DOHH2 (cell line): ENCODE measurements around the gene MC2R.

ENCODE experiments used
- EZH2phosphoT487 ChIP-seq: fragments of 200-600 bp; sonication (generic); IDR thresholded peaks from 2 replicates; pipeline ENCODE4 v1.6.1; 2017; ENCODE audit warnings: borderline replicate concordance, mild to moderate bottlenecking, antibody characterized with exemption, low read length, moderate library complexity, mixed read lengths
- TF ChIP-seq, protein P1 (sequence below): fragments of 200-600 bp; sonication (generic); IDR thresholded peaks from one replicate; pipeline ENCODE4 v1.5.1; 2014; ENCODE audit warnings: antibody characterized with exemption, mild to moderate bottlenecking, low read depth, low read length; ENCODE audit not compliant: poor library complexity, severe bottlenecking

DNA sequence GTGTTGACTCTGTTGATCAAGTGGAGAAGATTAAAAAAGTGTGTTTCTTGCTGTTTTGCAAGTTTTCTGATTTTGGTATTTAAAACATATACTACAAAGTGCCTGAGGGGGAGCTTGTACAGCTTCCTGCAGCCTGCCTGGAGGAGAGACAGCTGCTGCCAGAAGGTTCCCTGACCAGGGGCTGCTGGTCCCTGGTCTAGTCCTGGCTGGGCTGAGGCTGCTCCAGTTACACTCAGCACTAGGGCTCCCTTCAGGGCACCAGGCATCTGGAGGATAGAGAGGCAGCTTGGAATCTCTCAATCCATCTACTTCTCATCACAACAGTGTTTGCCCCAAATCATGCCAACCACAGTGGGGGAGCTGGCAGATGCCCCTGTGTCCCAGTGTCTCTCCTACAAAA, 4.8 kb downstream of the MC2R start:
- TF ChIP-seq, protein P1, sequence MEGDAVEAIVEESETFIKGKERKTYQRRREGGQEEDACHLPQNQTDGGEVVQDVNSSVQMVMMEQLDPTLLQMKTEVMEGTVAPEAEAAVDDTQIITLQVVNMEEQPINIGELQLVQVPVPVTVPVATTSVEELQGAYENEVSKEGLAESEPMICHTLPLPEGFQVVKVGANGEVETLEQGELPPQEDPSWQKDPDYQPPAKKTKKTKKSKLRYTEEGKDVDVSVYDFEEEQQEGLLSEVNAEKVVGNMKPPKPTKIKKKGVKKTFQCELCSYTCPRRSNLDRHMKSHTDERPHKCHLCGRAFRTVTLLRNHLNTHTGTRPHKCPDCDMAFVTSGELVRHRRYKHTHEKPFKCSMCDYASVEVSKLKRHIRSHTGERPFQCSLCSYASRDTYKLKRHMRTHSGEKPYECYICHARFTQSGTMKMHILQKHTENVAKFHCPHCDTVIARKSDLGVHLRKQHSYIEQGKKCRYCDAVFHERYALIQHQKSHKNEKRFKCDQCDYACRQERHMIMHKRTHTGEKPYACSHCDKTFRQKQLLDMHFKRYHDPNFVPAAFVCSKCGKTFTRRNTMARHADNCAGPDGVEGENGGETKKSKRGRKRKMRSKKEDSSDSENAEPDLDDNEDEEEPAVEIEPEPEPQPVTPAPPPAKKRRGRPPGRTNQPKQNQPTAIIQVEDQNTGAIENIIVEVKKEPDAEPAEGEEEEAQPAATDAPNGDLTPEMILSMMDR: no peak
- TF ChIP-seq EZH2phosphoT487: no peak
